CD4-positive, alpha-beta T cell treated with Interleukin-4 for 4 hours (primary cell): ENCODE measurements around the gene KCNH6.

ENCODE experiments used
- DNase-seq: peaks from one replicate; pipeline ENCODE4 v3.0.0-alpha.2; 2020

The KCNH6 gene

GRCh38 chr17:63489291-63489690 lies 33.9 kb upstream of the KCNH6 start:
- DNase-seq = no peak

- DNase-seq = no peak
These were observed 32.8 kb upstream of the KCNH6 start for GRCh38 chr17:63490329-63490728.

GRCh38 chr17:63490858-63491400 lies 32.2 kb upstream of the KCNH6 start:
- DNase-seq = no peak

GRCh38 chr17:63491413-63491812 lies 31.7 kb upstream of the KCNH6 start:
- no peak for DNase-seq

GRCh38 chr17:63491977-63492618 lies 31.1 kb upstream of the KCNH6 start:
- no peak for DNase-seq

- DNase-seq = no peak
These were observed 30.2 kb upstream of the KCNH6 start for GRCh38 chr17:63492940-63493339.

- DNase-seq = no peak
These were observed 29.7 kb upstream of the KCNH6 start for GRCh38 chr17:63493411-63493810.

GRCh38 chr17:63494300-63494928 lies 28.7 kb upstream of the KCNH6 start:
- no peak for DNase-seq

GRCh38 chr17:63495491-63495890 lies 27.7 kb upstream of the KCNH6 start:
- no peak for DNase-seq

- no peak for DNase-seq
These were observed 27.0 kb upstream of the KCNH6 start for GRCh38 chr17:63496177-63496576.

GRCh38 chr17:63496663-63497400 lies 26.3 kb upstream of the KCNH6 start:
- DNase-seq = no peak

- DNase-seq = no peak
These were observed 25.3 kb upstream of the KCNH6 start for GRCh38 chr17:63497708-63498483.

- no peak for DNase-seq
These were observed 24.4 kb upstream of the KCNH6 start for GRCh38 chr17:63498626-63499195.

- DNase-seq = no peak
These were observed 22.4 kb upstream of the KCNH6 start for GRCh38 chr17:63500543-63501390.

GRCh38 chr17:63503341-63503705 lies 19.8 kb upstream of the KCNH6 start:
- DNase-seq = no peak

- no peak for DNase-seq
These were observed 18.9 kb upstream of the KCNH6 start for GRCh38 chr17:63504261-63504660.

- no peak for DNase-seq
These were observed 17.8 kb upstream of the KCNH6 start for GRCh38 chr17:63505341-63505740.

GRCh38 chr17:63506627-63507026 lies 16.5 kb upstream of the KCNH6 start:
- no peak for DNase-seq

- DNase-seq = no peak
These were observed 11.8 kb upstream of the KCNH6 start for GRCh38 chr17:63511331-63511730.

- no peak for DNase-seq
These were observed 10.8 kb upstream of the KCNH6 start for GRCh38 chr17:63512388-63512787.

GRCh38 chr17:63512896-63513644 lies 10.1 kb upstream of the KCNH6 start:
- DNase-seq = no peak
